Skin epidermis (tissue), 12 donors: Measurements from ENCODE around the gene TENM3.
A peak's percentile ranks its signal among the peaks of the same experiment; 100 is the strongest.
"Not testable (repeated sequence)": the region's sequence is repeated elsewhere in the genome, so short reads cannot be mapped to it uniquely, and the experiment has no call there.

Experiments used
- H3K27ac ChIP-seq, 21 experiments: fragments of 200-600 bp; sonication (generic) in 11 of 21; one replicate each; pipeline ENCODE4 v1.5.0; 2020; ENCODE audit warnings: mild to moderate bottlenecking in 3 of 21, inconsistent platforms in 2 of 21, moderate library complexity in 2 of 21
- H3K4me3 ChIP-seq, 7 experiments: fragments of 200-600 bp; sonication (generic) in 2 of 7; one replicate each; pipeline ENCODE4 v1.5.0; 2020; ENCODE audit warnings: inconsistent platforms in 2 of 7, mild to moderate bottlenecking in 2 of 7, moderate library complexity in 1 of 7

The TENM3 gene

DNA sequence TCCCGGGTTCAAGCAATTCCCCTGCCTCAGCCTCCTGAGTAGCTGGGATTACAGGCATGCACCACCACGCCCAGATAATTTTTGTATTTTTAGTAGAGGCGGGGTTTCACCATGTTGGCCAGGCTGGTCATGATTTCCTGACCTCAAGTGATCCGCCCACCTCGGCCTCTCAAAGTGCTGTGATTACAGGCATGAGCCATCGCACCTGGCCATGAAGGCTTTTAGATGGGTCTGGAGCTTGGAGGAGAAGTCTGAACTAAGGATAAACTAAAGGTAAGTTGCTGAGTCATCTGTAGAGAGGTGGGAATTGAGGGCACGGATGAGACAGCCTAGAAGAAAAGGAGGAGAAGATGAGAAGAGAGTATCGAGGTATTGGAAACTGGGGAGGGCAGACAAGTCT, at the start of gene TENM3:
Gene TENM3, plus strand, starts transcription at position 199 of the 400 bp plus-strand sequence. CDS start 80,619 bp downstream, outside the sequence.
- H3K4me3 ChIP-seq, H3K27ac ChIP-seq: not testable (repeated sequence)

DNA sequence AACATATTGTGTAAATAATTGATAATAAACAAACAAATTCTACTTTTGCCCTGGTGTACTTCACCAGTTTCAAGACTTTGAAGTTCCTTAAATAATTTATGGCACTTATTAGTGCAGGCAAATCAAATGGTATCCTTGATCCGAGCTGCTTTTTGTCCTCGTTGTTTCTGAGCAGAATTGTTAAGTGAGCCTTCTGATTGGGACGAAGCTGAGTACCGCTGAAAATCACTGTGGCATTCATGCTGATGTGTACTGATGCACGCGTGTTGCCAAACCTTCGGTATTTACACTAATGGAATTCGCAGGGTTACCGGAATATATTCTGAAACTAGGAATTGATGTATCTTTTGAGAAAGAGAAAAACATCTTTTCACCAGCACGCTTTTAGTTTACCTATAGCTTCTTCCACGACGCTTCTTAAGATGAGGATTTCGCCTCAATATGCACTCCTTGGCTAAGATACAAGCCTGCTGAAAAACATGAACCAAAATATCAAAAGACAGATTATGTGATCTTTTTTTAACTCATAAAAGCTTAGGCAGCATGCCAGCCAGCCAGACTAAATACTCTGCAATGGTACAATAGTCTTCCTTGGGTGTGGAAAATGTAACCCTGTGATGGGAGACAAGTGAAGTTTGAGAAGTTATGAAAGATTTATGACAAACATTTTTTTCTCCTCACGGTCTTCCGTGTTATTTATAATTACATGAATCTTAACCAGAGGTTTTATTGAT, 48.9 kb upstream of the TENM3 start:
- Histone ChIP-seq H3K4me3 (no peak overlapping the region), H3K27ac (no peak overlapping the region)

DNA sequence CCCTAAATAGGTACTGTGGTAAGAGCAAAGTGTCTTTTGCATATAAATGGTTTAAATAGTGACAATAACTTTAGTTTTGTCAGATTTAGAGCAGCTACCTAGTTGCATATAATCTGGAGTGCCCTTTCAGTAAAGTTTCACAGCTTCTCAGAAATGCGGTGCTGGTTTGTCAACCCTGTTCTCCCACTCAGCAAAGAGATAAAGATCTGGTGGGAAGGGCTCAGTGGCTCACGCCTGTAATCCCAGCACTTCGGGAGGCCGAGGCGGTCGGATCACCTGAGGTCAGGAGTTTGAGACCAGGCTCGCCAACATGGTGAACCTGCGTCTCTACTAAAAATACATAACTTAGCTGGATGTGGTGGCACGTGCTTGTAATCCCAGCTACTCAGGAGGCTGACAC, 45.6 kb upstream of the TENM3 start:
- no peak overlapping the region for H3K4me3 ChIP-seq
- no peak overlapping the region for H3K27ac ChIP-seq

DNA sequence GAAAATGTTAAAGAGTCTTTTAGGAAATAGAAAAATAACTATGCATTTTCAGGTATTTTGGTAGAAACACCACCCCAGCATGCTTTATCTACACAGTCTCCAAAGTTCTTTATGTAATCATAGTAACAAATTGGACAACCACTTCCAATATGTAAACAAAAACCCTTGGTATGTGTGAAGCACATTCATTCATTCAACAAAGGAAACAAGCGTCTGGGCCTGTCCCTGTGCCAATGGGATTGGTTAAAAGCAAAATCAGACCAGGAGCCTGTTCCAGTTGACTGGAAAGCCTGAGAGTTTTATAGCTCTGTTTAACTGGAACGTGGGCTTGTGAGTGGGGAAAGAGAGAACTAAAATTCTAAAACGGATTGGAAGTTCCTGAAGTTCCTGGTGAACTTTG, 41.3 kb upstream of the TENM3 start:
- no peak overlapping the region for H3K27ac ChIP-seq
- H3K4me3 ChIP-seq = no peak overlapping the region

DNA sequence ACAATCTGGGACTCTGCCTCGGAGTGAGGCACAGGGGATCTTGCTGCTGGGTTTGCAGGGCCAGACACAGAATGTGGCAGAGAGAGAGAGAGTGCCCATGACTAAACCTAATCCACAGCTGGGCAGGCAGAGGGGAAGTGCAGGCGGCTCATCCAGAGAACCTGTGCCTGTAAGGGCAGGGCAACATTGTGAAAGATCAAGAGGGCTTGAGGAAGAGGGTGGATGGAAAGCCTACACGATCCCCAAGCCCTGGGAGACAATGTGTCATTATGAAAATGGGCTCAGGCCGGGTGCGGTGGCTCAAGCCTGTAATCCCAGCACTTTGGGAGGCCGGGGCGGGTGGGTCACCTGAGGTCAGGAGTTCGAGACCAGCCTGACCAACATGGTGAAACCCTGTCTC, 40.6 kb upstream of the TENM3 start:
- Histone ChIP-seq H3K4me3 (no peak overlapping the region), H3K27ac (no peak overlapping the region)

DNA sequence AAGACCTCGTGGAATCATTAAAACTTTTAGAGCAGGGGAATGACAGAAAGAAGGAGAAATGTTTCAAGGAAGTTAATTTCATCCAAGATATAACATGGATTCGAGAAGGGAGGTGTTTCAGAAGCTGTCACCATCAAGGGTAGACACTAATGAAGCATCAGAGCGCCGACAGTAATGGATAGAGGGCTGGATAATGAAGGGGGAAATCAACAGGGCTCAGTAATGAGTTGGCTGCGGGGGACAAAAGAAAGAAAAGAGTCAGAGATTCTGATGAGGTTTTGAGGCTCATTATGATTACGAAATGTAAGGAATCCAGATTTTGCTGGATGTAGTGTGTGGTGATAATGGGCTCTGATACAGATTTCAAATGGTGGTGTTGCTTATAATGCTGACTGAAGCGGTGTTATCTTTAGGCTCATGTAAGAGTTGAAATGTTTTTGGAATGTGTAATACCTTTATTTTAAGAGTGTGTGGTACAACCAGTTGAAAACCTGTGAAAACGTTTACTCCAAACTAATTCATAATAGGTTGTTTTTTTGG, 39.3 kb upstream of the TENM3 start:
- no peak overlapping the region for H3K27ac ChIP-seq

DNA sequence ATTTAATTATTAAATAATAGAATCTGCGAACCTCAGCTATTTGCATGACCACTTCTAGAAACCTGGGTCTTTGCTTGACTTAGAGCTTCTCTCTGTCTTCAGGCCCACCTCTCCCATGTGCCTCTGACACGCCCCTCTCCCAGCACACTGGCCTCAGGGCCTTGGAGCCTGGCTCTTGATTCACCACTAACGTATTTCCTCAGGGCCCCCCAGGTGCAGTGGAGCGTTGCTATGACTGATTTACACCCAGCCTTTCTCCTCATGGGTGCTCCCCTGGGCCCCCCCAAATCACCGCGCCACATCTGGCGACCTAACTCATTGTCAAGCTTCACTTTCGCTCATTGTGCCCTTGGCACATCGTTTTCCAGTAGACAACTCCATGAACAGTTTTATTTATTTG, 37.9 kb upstream of the TENM3 start:
- Histone ChIP-seq H3K4me3 (no peak overlapping the region), H3K27ac (no peak overlapping the region)

More for the DNA sequence above, 39.3 kb upstream of the TENM3 start:
- no peak overlapping the region for H3K4me3 ChIP-seq

DNA sequence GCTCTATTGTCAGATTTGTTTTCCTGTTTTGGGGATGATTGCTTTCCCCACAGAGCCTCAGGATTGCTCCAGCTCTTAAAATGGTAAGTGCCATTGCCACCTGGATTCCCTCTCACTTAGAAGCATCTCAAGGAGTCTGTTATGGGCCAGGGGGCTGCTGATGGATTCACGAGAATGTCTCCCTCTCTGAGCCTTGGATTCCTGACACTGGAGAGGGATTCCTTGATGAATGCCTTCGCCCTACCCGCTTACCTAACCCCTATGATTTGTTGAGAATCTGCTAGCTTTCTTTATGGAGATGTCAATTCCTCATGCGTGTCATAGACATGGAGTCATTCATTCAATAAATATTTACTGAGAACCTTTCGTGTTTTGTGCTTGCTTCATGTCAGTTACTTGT, 36.9 kb upstream of the TENM3 start:
- H3K27ac ChIP-seq = no peak overlapping the region
- no peak overlapping the region for H3K4me3 ChIP-seq

DNA sequence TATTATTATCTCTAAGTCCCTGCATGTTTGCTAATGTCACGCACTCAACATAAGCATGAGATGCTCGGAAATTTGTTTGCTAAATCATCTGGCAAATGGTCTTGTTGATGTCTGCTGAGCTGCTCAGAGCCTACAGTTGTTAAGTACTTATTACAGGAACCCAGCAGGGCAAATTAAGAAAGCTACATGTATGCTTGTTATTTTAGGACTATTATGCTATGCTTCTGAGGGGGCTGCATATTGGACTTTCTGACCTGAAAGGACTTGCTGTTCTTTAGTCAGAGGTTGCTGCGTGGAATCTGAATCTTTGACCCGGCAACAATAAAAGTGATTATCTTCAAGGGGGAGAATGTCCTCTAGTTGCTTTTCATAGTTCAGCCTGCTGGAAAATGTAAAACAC, 36.3 kb upstream of the TENM3 start:
- no peak overlapping the region for H3K27ac ChIP-seq
- no peak overlapping the region for H3K4me3 ChIP-seq

DNA sequence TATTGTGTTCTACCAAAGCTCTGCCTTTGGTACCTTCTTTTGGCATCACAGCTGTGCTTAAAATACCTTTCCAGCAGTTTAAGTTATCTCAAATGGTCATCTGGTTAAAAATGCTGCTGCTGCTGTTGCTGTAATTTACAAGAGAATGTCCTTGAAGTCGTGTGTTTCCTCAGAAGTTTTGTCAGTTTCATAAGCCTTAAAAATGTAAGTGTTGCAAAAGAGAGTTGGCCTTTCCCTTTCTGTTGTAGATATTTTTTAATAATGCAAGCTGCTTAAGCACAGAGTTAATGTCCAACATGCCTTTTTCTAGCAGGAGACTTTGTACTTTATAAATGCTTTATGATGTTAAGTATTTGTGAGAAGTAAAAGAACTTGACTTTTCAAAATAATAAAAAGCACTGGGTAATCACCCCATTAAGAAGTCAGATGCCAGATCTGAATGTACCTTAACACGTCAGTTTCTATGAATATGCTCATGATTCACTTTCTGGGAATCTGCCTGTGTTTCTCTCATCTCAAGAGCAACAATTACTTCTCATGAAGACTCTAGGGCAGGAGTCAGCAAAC, 35.3 kb upstream of the TENM3 start:
- peak overlapping the region in 1 of 21 experiments; percentile 30 for H3K27ac ChIP-seq
- no peak overlapping the region for H3K4me3 ChIP-seq

DNA sequence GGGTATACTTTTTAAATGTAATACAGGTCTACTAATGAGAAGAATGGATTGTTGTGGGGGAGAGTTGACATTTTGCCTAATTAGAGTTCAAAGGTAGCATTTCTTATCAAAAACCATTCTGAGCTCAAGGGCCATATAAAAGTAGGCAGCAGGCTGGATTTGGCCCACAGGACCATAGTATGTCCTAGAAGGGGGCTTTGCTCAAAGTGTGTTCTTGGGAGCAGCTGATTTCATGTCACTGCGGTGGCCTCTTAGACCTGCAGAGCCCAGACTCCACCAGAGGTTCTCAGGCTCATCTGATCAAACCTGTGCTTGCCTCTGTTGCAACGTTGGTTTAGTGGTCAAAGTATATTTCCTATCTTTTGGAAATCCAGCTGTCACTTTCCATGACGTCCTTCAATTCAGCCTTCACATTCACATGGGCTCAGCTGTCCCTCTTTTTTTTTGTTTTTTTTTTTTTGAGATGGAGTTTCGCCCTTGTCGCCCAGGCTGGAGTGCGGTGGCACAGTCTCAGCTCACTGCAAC, 34.6 kb upstream of the TENM3 start:
- peak overlapping the region in 1 of 21 experiments; percentile 25 for H3K27ac ChIP-seq

DNA sequence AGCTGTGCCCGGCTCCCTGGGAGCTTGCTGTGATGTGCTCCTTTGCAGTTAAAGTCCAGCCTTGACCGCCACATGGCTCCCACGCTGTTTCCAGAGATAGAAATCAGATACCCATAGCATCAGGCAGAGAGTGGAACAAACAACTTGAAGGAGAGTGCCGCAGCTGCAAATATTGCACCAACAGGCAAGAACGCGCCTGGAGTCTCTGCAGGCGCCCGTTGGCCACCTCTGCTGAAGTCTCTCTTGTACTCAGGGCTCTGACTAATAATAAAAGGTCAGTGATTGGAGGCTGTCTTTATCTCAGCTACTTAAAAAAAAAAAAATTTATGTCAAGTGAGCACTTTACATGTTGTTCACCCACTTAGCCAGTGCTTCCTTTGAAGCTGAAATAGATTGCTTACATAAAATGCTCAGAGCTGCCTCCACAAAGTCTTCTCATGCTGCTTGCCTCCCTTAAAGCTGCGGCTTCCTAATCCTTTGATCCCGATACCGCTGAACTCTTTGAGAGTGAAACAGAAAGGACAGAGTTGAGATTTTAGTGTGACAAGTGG, 30.9 kb upstream of the TENM3 start:
- Histone ChIP-seq H3K4me3 (no peak overlapping the region), H3K27ac (no peak overlapping the region)

More for the DNA sequence above, 34.6 kb upstream of the TENM3 start:
- no peak overlapping the region for H3K4me3 ChIP-seq

DNA sequence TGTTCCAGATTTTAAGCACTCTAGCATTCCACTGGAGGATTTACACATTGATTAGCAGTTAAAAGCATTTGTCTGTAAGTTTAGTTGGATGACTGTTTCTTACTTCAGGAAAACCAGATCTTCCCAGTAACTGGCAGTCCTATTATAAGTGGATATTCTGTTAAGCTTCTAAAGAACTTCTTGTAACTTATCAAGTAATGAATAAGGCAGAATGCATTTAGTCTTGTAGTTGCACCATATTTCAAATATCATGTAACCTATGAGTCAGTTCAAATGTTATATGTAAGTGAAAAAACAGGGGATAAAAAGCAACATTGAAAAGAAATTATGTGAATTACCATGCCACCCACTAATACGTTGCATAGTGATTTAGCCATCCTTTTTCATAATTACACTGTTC, 30.2 kb upstream of the TENM3 start:
- no peak overlapping the region for H3K4me3 ChIP-seq

DNA sequence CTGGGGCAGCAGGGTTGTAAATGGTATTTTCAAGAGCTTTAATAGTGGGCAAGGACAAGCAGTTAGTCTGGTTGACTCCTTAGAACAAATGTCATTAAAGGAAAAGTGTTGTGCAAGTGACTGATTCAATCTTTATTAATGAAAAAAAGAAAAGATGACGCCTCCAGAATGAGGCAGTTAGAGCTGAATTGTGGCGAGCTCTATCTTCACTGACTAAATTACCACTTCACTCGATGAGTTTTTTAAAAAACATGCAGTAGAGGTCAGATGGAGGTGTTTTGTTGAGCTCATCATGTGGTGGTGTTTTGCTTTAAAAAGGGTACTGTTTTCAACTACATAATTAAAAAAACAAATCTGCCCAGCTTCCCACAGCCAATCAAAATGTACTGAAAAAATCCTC, 28.1 kb upstream of the TENM3 start:
- H3K4me3 ChIP-seq = no peak overlapping the region
- no peak overlapping the region for H3K27ac ChIP-seq

More for the DNA sequence above, 30.2 kb upstream of the TENM3 start:
- H3K27ac ChIP-seq = no peak overlapping the region

DNA sequence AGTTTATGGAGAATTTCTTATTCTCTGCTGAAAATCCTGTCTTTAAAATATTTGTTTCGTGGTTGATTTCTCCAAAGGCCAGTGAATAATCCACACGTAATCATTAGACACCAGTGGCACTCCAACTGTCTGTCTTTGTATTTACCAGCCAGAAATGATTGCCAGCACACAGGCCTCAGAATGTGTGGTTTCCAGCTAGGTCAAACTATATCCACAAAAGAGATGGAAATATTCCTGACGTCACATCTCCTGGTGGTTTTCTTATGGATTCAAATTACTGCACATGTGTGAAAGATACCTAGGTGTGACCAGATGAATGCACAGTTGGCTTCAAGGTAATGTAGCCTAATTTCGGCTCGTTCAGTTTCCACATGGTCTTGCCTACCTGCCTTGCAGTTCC, 27.2 kb upstream of the TENM3 start:
- Histone ChIP-seq H3K4me3 (no peak overlapping the region), H3K27ac (no peak overlapping the region)

DNA sequence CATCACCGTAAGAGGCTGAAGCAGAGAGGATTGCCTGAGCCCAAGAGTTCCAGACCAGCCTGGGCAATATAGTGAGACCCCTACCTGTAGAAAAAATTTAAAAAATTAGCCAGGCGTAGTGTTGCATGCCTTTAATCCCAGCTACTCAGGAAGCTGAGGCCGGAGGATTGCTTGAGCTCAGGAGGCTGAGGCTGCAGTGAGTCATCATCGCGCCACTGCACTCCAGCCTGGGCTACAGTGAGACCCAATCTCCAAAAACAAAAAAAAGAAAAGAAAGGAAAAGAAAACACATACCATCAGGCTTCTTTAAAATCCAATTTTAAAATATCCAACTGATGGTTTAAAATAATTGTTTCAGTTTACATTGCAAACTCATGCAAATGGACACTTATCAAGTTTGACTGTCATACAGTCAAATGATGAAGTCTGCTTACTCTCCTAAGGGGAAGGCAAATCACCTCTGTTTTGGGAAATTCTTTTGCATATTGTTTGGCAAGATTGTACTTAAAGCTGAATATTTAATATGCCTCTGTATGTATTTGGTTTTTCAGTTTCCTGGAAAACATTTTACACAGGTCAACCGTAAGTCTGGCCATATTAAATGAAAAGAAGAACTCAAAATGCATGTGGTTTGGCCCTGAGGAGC, 23.7 kb upstream of the TENM3 start:
- Histone ChIP-seq H3K27ac (no peak overlapping the region), H3K4me3 (no peak overlapping the region)

DNA sequence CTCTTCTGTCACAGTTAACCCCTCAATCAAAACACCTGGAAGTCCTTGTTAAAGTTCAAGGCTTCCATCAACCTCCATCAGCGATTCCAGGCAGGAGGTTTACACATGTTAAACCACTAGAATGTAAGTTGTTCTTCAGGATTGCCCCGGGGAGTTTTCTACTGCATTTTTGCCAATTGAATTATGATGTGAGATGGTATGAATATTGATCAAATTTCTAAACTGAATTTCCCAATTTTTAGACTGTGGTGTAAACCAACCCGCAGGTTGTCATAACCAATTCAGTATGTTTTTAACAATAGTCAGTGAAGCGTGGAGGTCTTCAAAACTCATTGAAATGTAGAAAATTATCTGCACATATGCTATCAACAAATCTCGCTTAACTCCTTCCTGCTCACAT, 21.2 kb upstream of the TENM3 start:
- Histone ChIP-seq H3K4me3 (no peak overlapping the region), H3K27ac (no peak overlapping the region)

DNA sequence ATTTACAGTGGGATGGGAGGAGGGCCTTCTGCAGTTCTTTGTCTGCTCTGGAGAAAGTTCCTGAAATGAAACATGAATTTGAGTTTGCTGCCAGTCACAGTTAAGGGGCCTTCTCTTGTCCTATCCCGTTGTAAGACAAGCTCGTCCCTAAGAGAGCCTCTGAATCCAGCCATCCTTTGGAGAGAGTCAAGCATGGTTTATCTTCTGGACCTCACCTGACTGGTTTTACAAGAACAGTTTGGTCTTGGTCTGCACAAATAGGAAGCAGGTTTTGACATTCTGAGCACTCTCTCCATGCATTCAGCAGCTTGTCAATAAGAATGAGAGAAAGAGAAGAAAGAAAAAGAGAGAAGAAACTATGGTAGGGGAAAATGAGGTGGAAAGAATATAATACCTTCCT, 20.4 kb upstream of the TENM3 start:
- Histone ChIP-seq H3K4me3 (no peak overlapping the region), H3K27ac (no peak overlapping the region)

DNA sequence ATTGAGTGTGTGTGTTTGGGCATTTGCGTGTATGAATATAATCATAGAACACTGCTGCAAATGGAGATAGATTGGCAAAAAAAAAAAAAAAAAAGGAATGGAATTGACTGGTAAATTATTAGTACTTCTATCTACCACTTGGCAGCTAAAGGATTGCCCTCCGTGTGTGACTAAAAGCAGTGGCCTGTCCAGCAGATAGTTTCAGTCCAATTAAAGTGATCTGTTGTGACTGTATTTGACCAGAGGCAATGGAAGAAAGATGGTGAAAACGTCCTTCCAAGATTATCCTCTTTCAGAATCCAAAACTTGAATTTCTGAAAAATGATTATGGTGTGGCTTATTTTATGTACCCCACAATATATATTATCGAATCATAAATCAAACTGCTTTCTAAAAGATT, 19.5 kb upstream of the TENM3 start:
- no peak overlapping the region for H3K27ac ChIP-seq
- H3K4me3 ChIP-seq = no peak overlapping the region

DNA sequence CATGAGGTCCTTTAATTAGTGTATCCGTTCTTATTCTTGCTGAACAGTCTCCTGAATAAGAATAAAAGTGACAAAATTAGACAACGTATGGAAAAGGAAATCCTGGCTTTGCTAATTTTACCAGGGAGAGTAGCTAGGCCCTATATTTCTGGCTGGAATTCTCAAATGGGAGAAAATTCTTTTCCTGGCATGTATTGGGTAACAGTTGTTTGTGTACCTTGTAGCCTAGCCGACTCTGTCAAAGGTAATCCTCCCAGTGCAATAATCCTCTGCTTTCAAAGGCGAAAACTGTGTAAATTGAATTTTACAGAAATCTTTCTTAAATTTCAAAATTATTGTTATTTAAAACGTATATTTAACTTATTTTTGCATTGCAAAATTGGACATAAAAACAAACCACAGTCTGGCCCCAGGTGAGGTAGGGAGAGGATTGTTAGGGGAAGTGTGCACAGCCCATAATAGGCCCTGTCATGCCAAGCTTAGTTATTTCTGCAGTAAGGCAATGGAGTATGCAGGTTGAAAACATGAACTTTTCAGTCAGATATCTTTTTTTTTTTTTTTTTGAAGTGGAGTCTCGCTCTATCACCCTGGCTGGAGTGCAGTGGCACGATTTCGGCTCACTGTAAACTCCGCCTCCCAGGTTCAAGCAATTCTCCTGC, 18.9 kb upstream of the TENM3 start:
- H3K27ac ChIP-seq = no peak overlapping the region
- no peak overlapping the region for H3K4me3 ChIP-seq
